Activated CD8-positive, alpha-beta T cell treated with anti-CD3 and anti-CD28 coated beads, Interleukin-2, amount 10 ng/mL, durations not matched to agents 7 days and 5 days (primary cell): Measurements from ENCODE around the gene KLK3. TPM values are rescaled to one million over a fixed set of nuclear protein-coding genes. Genes with fewer than 3 reads are reported as not detected.

Source experiments
- ATAC-seq: fragments of 150-1000 bp; cut with Tn5 transposase; one replicate; pipeline ENCODE4 v1.10.0; 2021; ENCODE audit warnings: moderate library complexity
- CTCF ChIA-PET: fragments of 350-600 bp; sonication (Branson Sonifier 250); formaldehyde crosslinking; loops from one replicate; lab custom pipeline; 2021; ENCODE audit warnings: antibody characterized with exemption; lab: Charles Lee
- POLR2A ChIA-PET: fragments of 350-600 bp; sonication (Branson Sonifier 250); formaldehyde crosslinking; loops from one replicate; lab custom pipeline; 2021; ENCODE audit warnings: antibody characterized with exemption; lab: Charles Lee
- DNase-seq: peaks from one replicate; pipeline ENCODE4 v3.0.0-alpha.2; 2020
- H3K27ac Mint-ChIP-seq: one replicate; pipeline ENCODE4 v1.8.0; 2021; ENCODE audit warnings: mild to moderate bottlenecking, mixed read lengths
- H3K27me3 Mint-ChIP-seq: one replicate; pipeline ENCODE4 v1.8.0; 2021; ENCODE audit warnings: low read depth, mixed read lengths
- H3K36me3 Mint-ChIP-seq: one replicate; pipeline ENCODE4 v1.8.0; 2021; ENCODE audit warnings: low read depth, mixed read lengths
- H3K4me1 Mint-ChIP-seq: one replicate; pipeline ENCODE4 v1.8.0; 2021; ENCODE audit warnings: low read depth, mixed read lengths
- H3K4me3 Mint-ChIP-seq: one replicate; pipeline ENCODE4 v1.8.0; 2021; ENCODE audit warnings: mild to moderate bottlenecking, mixed read lengths
- H3K9me3 Mint-ChIP-seq: one replicate; pipeline ENCODE4 v1.8.0; 2022; ENCODE audit warnings: mixed read lengths; ENCODE audit not compliant: insufficient read depth
- total RNA-seq, 2 experiments: library from RNA; stranded (reverse); gene quantifications; one replicate each; pipeline ENCODE4 v1.2.3, GENCODE V29; 2021

The KLK3 gene
- total RNA-seq, 2 experiments from 2014 or later, result not detected

GRCh38 chr19:50820549-50821247 is 34.0 kb upstream of the KLK3 start:
- H3K9me3 Mint-ChIP-seq, result no peaks in the 10 kb centered on the region
- POLR2A ChIA-PET, result interaction anchor here (0.6 to 4.0 kb wide), 2 partner anchors 16 to 434 kb away, joined by 3 to 26 read pairs; no protein-coding TSS in a partner anchor
- peak overlapping the region; percentile 52 for H3K4me3 Mint-ChIP-seq
- no peaks in the 10 kb centered on the region for H3K36me3 Mint-ChIP-seq
- H3K4me1 Mint-ChIP-seq, result peaks cover 33% of the 10 kb centered on the region
- ATAC-seq (no peak), DNase-seq (no peak)
- peak overlapping the region; percentile 65 for H3K27ac Mint-ChIP-seq
- CTCF ChIA-PET, result interaction anchor here (0.9 kb wide), 1 partner anchor 10 kb away, joined by 3 read pairs; no protein-coding TSS in a partner anchor
- peaks cover 55% of the 10 kb centered on the region for H3K27me3 Mint-ChIP-seq

GRCh38 chr19:50821248-50821612 is 33.5 kb upstream of the KLK3 start:
- Mint-ChIP-seq H3K27me3 (peaks cover 55% of the 10 kb centered on the region), H3K9me3 (no peaks in the 10 kb centered on the region), H3K4me1 (peaks cover 33% of the 10 kb centered on the region), H3K4me3 (no peak overlapping the region), H3K27ac (no peak overlapping the region), H3K36me3 (no peaks in the 10 kb centered on the region)
- CTCF ChIA-PET, result no interaction called here
- no peak for DNase-seq
- POLR2A ChIA-PET, result no interaction called here
- no peak for ATAC-seq

GRCh38 chr19:50821622-50822021 is 33.1 kb upstream of the KLK3 start:
- Mint-ChIP-seq H3K27ac (no peak overlapping the region), H3K27me3 (peaks cover 53% of the 10 kb centered on the region), H3K9me3 (no peaks in the 10 kb centered on the region), H3K4me3 (no peak overlapping the region), H3K4me1 (peaks cover 33% of the 10 kb centered on the region), H3K36me3 (no peaks in the 10 kb centered on the region)
- POLR2A ChIA-PET, result interaction anchor here (0.7 kb wide), 1 partner anchor 16 kb away, joined by 4 read pairs; no protein-coding TSS in a partner anchor
- CTCF ChIA-PET, result no interaction called here
- no peak for DNase-seq
- no peak for ATAC-seq

- H3K4me1 Mint-ChIP-seq, result peaks cover 25% of the 10 kb centered on the region
- no peaks in the 10 kb centered on the region for H3K9me3 Mint-ChIP-seq
- ChIA-PET POLR2A (no interaction called here), CTCF (no interaction called here)
- no peak overlapping the region for H3K27ac Mint-ChIP-seq
- no peaks in the 10 kb centered on the region for H3K36me3 Mint-ChIP-seq
- peaks cover 47% of the 10 kb centered on the region for H3K27me3 Mint-ChIP-seq
- no peak for DNase-seq
- ATAC-seq, result no peak
- H3K4me3 Mint-ChIP-seq, result no peak overlapping the region
These were observed 32.0 kb upstream of the KLK3 start for GRCh38 chr19:50822661-50823208.

GRCh38 chr19:50823389-50824042 is 31.2 kb upstream of the KLK3 start, which contains the start of gene KLK1:
Gene KLK1 (minus strand): TSS chr19:50823787. CDS start chr19:50823748, 39 bp downstream.
- Mint-ChIP-seq H3K27ac (no peak within 1 kb of the TSS), H3K36me3 (no peaks in the 10 kb centered on the region), H3K27me3 (peaks cover 46% of the 10 kb centered on the region), H3K4me3 (no peak within 1 kb of the TSS), H3K4me1 (peaks cover 18% of the 10 kb centered on the region), H3K9me3 (no peaks in the 10 kb centered on the region)
- ATAC-seq (no peak), DNase-seq (no peak)
- ChIA-PET CTCF (no interaction called here), POLR2A (no interaction called here)

- no peak for DNase-seq
- Mint-ChIP-seq H3K27ac (no peak overlapping the region), H3K36me3 (no peaks in the 10 kb centered on the region), H3K9me3 (no peaks in the 10 kb centered on the region), H3K27me3 (peaks cover 20% of the 10 kb centered on the region), H3K4me3 (no peak overlapping the region), H3K4me1 (no peaks in the 10 kb centered on the region)
- POLR2A ChIA-PET, result no interaction called here
- no peak for ATAC-seq
- CTCF ChIA-PET, result no interaction called here
These were observed 28.0 kb upstream of the KLK3 start for GRCh38 chr19:50826492-50827240.

- peaks cover 12% of the 10 kb centered on the region for H3K27me3 Mint-ChIP-seq
- ChIA-PET POLR2A (no interaction called here), CTCF (no interaction called here)
- no peaks in the 10 kb centered on the region for H3K36me3 Mint-ChIP-seq
- DNase-seq, result no peak
- H3K4me1 Mint-ChIP-seq, result no peaks in the 10 kb centered on the region
- H3K27ac Mint-ChIP-seq, result no peak overlapping the region
- H3K9me3 Mint-ChIP-seq, result no peaks in the 10 kb centered on the region
- H3K4me3 Mint-ChIP-seq, result no peak overlapping the region
- ATAC-seq, result no peak
These were observed 27.2 kb upstream of the KLK3 start for GRCh38 chr19:50827476-50827875.

- Mint-ChIP-seq H3K9me3 (no peaks in the 10 kb centered on the region), H3K4me3 (no peak overlapping the region), H3K4me1 (no peaks in the 10 kb centered on the region), H3K36me3 (no peaks in the 10 kb centered on the region), H3K27me3 (peaks cover 8% of the 10 kb centered on the region), H3K27ac (no peak overlapping the region)
- no peak for DNase-seq
- CTCF ChIA-PET, result interaction anchor here (1.1 kb wide), 1 partner anchor 92 kb away, joined by 3 read pairs; no protein-coding TSS in a partner anchor
- POLR2A ChIA-PET, result interaction anchor here (0.6 kb wide), 1 partner anchor 456 kb away, joined by 3 read pairs; no protein-coding TSS in a partner anchor
- ATAC-seq, result no peak
These were observed 24.9 kb upstream of the KLK3 start for GRCh38 chr19:50829801-50830200.

GRCh38 chr19:50830266-50831025 is 24.3 kb upstream of the KLK3 start:
- no peak for DNase-seq
- POLR2A ChIA-PET, result no interaction called here
- peaks cover 3% of the 10 kb centered on the region for H3K4me1 Mint-ChIP-seq
- no peaks in the 10 kb centered on the region for H3K9me3 Mint-ChIP-seq
- H3K27ac Mint-ChIP-seq, result no peak overlapping the region
- no peak for ATAC-seq
- no peaks in the 10 kb centered on the region for H3K36me3 Mint-ChIP-seq
- H3K27me3 Mint-ChIP-seq, result peaks cover 11% of the 10 kb centered on the region
- CTCF ChIA-PET, result interaction anchor here (1.0 kb wide), 1 partner anchor 10 kb away, joined by 3 read pairs; no protein-coding TSS in a partner anchor
- no peak overlapping the region for H3K4me3 Mint-ChIP-seq

GRCh38 chr19:50831026-50831396 is 23.7 kb upstream of the KLK3 start:
- peaks cover 11% of the 10 kb centered on the region for H3K27me3 Mint-ChIP-seq
- POLR2A ChIA-PET, result no interaction called here
- CTCF ChIA-PET, result interaction anchor here (1.0 kb wide), 1 partner anchor 10 kb away, joined by 3 read pairs; no protein-coding TSS in a partner anchor

GRCh38 chr19:50832666-50833065 is 22.0 kb upstream of the KLK3 start:
- no peaks in the 10 kb centered on the region for H3K36me3 Mint-ChIP-seq
- ChIA-PET POLR2A (interaction anchor here (1.3 kb wide), 1 partner anchor 28 kb away, joined by 4 read pairs; no protein-coding TSS in a partner anchor), CTCF (no interaction called here)
- peaks cover 14% of the 10 kb centered on the region for H3K4me1 Mint-ChIP-seq
- ATAC-seq, result no peak
- no peaks in the 10 kb centered on the region for H3K9me3 Mint-ChIP-seq
- no peak overlapping the region for H3K4me3 Mint-ChIP-seq
- no peak for DNase-seq
- H3K27ac Mint-ChIP-seq, result no peak overlapping the region
- H3K27me3 Mint-ChIP-seq, result peaks cover 20% of the 10 kb centered on the region

More at GRCh38 chr19:50831026-50831396, 23.7 kb upstream of the KLK3 start:
- Mint-ChIP-seq H3K4me3 (no peak overlapping the region), H3K9me3 (no peaks in the 10 kb centered on the region), H3K27ac (no peak overlapping the region), H3K4me1 (peaks cover 6% of the 10 kb centered on the region), H3K36me3 (no peaks in the 10 kb centered on the region)
- no peak for DNase-seq
- no peak for ATAC-seq
